PC-3 (cell line): Measurements from ENCODE around the gene ZSCAN5A. TPM values are rescaled to one million over a fixed set of nuclear protein-coding genes. Genes with fewer than 3 reads are reported as not detected.
"Not testable (repeated sequence)": the region's sequence is repeated elsewhere in the genome, so short reads cannot be mapped to it uniquely, and the experiment has no call there.

Experiments used
- ATAC-seq: fragments of 200-7000 bp; cut with Tn5 transposase; 2 replicates; pipeline ENCODE4 v1.9.1; 2020; ENCODE audit warnings: mild to moderate bottlenecking, moderate library complexity
- BruUV-seq: library from RNA; stranded (reverse); fragments of 400-500 nt; replicated peaks from 2 replicates; lab custom pipeline; 2021; lab: Mats Ljungman, UMichigan
- CTCF ChIA-PET: fragments of 300-600 bp; sonication (Branson Sonifier 250); formaldehyde crosslinking; loops from one replicate; lab custom pipeline; 2022; ENCODE audit warnings: antibody characterized with exemption; lab: Charles Lee
- POLR2A ChIA-PET: fragments of 300-600 bp; sonication (Branson Sonifier 250); formaldehyde crosslinking; loops from one replicate; lab custom pipeline; 2022; ENCODE audit warnings: antibody characterized with exemption; ENCODE audit not compliant: unreplicated experiment; lab: Charles Lee
- DNase-seq: peaks from one replicate; pipeline ENCODE4 v3.0.0-alpha.2; 2015
- H2AFZ ChIP-seq: fragments of 300-600 bp; sonication (generic); 2 replicates; pipeline ENCODE4 v1.6.0; 2016; ENCODE audit warnings: antibody characterized with exemption, low read length
- H3F3A ChIP-seq: fragments of 300-600 bp; sonication (generic); one replicate; pipeline ENCODE4 v1.6.0; 2017; ENCODE audit warnings: antibody characterized with exemption, low read length, control low read depth, mild to moderate bottlenecking; ENCODE audit not compliant: unreplicated experiment
- H3K27ac ChIP-seq: fragments of 300-600 bp; sonication (generic); 2 replicates; pipeline ENCODE4 v1.5.1; 2016; ENCODE audit warnings: mild to moderate bottlenecking, low read length
- H3K27me3 ChIP-seq: fragments of 300-600 bp; sonication (generic); 2 replicates; pipeline ENCODE4 v1.6.1; 2016; ENCODE audit warnings: low read length, mixed read lengths
- H3K36me3 ChIP-seq: fragments of 300-600 bp; sonication (generic); 2 replicates; pipeline ENCODE4 v1.6.1; 2016; ENCODE audit warnings: low read depth, mixed run types, low read length, mixed read lengths
- H3K4me1 ChIP-seq: fragments of 300-600 bp; sonication (generic); 2 replicates; pipeline ENCODE4 v1.5.1; 2016; ENCODE audit warnings: low read length; ENCODE audit not compliant: insufficient read depth
- H3K4me2 ChIP-seq: fragments of 300-600 bp; sonication (generic); 2 replicates; pipeline ENCODE4 v1.6.0; 2016; ENCODE audit warnings: low read length
- H3K4me3 ChIP-seq: fragments of 300-600 bp; sonication (generic); 2 replicates; pipeline ENCODE4 v1.5.1; 2016; ENCODE audit warnings: mild to moderate bottlenecking, low read length, mixed read lengths
- H3K79me2 ChIP-seq: fragments of 300-600 bp; sonication (generic); 2 replicates; pipeline ENCODE4 v1.6.1; 2017; ENCODE audit warnings: low read length, mixed read lengths
- H3K9ac ChIP-seq: fragments of 300-600 bp; sonication (generic); 2 replicates; pipeline ENCODE4 v1.6.0; 2016; ENCODE audit warnings: mild to moderate bottlenecking, low read length
- H3K9me2 ChIP-seq: fragments of 300-600 bp; sonication (generic); replicated peaks from 2 replicates; pipeline ENCODE4 v1.6.1; 2016; ENCODE audit warnings: mixed run types, low read length, mixed read lengths
- H3K9me3 ChIP-seq: fragments of 300-600 bp; sonication (generic); 2 replicates; pipeline ENCODE4 v1.6.1; 2016; ENCODE audit warnings: low read length, mixed read lengths
- H4K20me1 ChIP-seq: fragments of 300-600 bp; sonication (generic); 2 replicates; pipeline ENCODE4 v1.6.1; 2016; ENCODE audit warnings: low read length, mixed read lengths
- CTCF ChIP-seq: fragments of 300-600 bp; sonication (generic); conservative IDR thresholded peaks from 2 replicates; pipeline ENCODE4 v1.5.1; 2017; ENCODE audit warnings: antibody characterized with exemption, low read depth, mild to moderate bottlenecking, low read length
- EZH2 ChIP-seq: fragments of 300-600 bp; sonication (generic); IDR thresholded peaks from one replicate; pipeline ENCODE4 v1.6.1; 2017; ENCODE audit warnings: antibody characterized with exemption, mild to moderate bottlenecking, low read length; ENCODE audit not compliant: unreplicated experiment
- EZH2phosphoT487 ChIP-seq: fragments of 300-600 bp; sonication (generic); IDR thresholded peaks from 2 replicates; pipeline ENCODE4 v1.6.1; 2018; ENCODE audit warnings: mild to moderate bottlenecking, antibody characterized with exemption, low read length, borderline replicate concordance
- intact Hi-C: fragments of 100-400 bp; cut with micrococcal nuclease; formaldehyde crosslinking; loops from 2 replicates; pipeline ENCODE4 v1.9.0; 2023
- total RNA-seq: library from RNA; depleted of rRNA; stranded (reverse); fragments of >200 nt; gene quantifications from 2 replicates; pipeline ENCODE4 v1.2.3, GENCODE V29; 2014

The ZSCAN5A gene
- total RNA-seq, 1 experiment from 2014 or later, result 23.7 TPM

DNA sequence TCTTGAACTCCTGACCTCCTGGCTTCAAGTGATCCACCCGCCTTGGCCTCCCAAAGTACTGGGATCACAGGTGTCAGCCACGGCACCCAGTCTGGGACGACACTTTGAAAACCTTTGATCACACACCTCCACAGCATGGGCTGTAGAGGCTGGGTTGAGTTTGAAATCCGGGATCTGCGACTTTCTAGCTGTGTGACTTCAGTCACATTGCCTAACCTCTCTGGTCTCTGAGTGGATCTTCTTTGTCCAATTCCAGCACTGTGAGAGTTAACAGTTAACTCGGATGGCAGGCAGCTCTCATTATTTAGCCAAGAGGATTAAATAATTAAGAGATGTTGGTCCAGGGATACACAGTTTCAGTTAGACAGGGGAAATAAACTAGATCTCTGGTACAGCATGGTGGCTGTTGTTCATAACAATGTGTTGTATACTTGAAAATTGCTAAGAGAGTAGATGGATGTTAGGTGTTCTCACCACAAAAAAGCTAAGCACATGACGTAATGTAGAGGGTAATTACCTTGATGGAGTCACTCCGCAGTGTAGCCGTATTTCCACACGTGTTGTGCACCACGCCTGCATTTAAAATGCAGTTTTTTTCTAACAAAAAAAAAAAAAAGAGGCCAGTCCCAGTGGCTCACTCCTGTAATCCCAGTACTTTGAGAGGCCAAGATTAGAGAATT lies 136.9 kb downstream of the ZSCAN5A start:
- no peak for ATAC-seq
- POLR2A ChIA-PET, result no interaction called here
- no peaks in the 10 kb centered on the region for H3F3A ChIP-seq
- H3K4me2 ChIP-seq, result no peak overlapping the region
- CTCF ChIA-PET, result no interaction called here
- TF ChIP-seq CTCF, result no peak
- no peak for TF ChIP-seq EZH2
- TF ChIP-seq EZH2phosphoT487, result no peak
- H3K9me3 ChIP-seq, result no peaks in the 10 kb centered on the region
- no peaks in the 10 kb centered on the region for H4K20me1 ChIP-seq
- no peak overlapping the region for H3K9ac ChIP-seq
- BruUV-seq, result no TSS peak
- intact Hi-C loops, result no loop called here
- H3K4me1 ChIP-seq, result no peaks in the 10 kb centered on the region
- H3K27ac ChIP-seq, result no peak overlapping the region
- no peak overlapping the region for H2AFZ ChIP-seq
- H3K27me3 ChIP-seq, result peaks cover 17% of the 10 kb centered on the region
- no peaks in the 10 kb centered on the region for H3K36me3 ChIP-seq
- no peak for DNase-seq
- H3K4me3 ChIP-seq, result no peak overlapping the region
- no peaks in the 10 kb centered on the region for H3K79me2 ChIP-seq
- H3K9me2 ChIP-seq, result no peaks in the 10 kb centered on the region

DNA sequence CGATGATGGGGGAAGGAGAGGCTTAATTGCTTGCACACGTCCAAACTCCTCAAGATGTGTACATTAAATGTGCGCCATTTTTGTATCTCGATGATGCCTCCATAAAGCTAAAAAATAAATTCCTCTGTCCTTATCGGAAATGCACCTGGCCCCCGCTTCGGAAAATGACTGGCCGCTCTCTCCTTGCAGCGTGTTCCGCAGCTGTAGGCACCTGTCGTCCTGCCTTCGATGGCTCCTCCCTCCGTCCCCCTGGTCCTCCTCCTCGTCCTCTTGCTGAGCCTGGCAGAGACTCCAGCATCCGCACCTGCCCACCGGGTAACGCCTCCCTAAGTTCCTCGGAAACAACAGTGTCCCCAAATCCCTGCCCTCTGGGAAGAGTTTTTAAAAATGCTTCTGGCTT lies 137.8 kb downstream of the ZSCAN5A start:
- ChIA-PET CTCF (no interaction called here), POLR2A (no interaction called here)
- H3K9me3 ChIP-seq, result no peaks in the 10 kb centered on the region
- no peaks in the 10 kb centered on the region for H3K4me1 ChIP-seq
- no peaks in the 10 kb centered on the region for H3K9me2 ChIP-seq
- intact Hi-C loops, result no loop called here
- TF ChIP-seq EZH2phosphoT487 (no peak), EZH2 (no peak), CTCF (no peak)
- no peak overlapping the region for H3K9ac ChIP-seq
- no peaks in the 10 kb centered on the region for H3K36me3 ChIP-seq
- H4K20me1 ChIP-seq, result no peaks in the 10 kb centered on the region
- ATAC-seq (no peak), DNase-seq (no peak)
- no peak overlapping the region for H3K27ac ChIP-seq
- H2AFZ ChIP-seq, result no peak overlapping the region
- peaks cover 12% of the 10 kb centered on the region for H3K27me3 ChIP-seq
- no peaks in the 10 kb centered on the region for H3F3A ChIP-seq
- no peak overlapping the region for H3K4me2 ChIP-seq
- H3K79me2 ChIP-seq, result no peaks in the 10 kb centered on the region
- H3K4me3 ChIP-seq, result no peak overlapping the region
- BruUV-seq, result no TSS peak

DNA sequence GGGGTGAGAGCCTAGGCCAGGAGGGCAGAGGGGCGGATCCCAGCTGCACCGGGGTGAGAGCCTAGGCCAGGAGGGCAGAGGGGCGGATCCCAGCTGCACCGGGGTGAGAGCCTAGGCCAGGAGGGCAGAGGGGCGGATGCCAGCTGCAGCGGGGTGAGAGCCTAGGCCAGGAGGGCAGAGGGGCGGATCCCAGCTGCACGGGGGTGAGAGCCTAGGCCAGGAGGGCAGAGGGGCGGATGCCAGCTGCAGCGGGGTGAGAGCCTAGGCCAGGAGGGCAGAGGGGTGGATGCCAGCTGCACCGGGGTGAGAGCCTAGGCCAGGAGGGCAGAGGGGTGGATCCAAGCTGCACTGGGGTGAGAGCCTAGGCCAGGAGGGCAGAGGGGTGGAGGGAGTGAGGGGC lies 138.3 kb downstream of the ZSCAN5A start:
- H3K27ac ChIP-seq, DNase-seq, ATAC-seq, H3K4me1 ChIP-seq, BruUV-seq, H3K4me3 ChIP-seq, CTCF ChIA-PET, intact Hi-C loops, H3K79me2 ChIP-seq, H3K4me2 ChIP-seq, H3K36me3 ChIP-seq, H2AFZ ChIP-seq, H3K9me3 ChIP-seq, H3F3A ChIP-seq, H3K9me2 ChIP-seq, H3K9ac ChIP-seq, H4K20me1 ChIP-seq, POLR2A ChIA-PET, H3K27me3 ChIP-seq: not testable (repeated sequence)

GRCh38 chr19:56175861-56176307 lies 138.8 kb downstream of the ZSCAN5A start, which contains the start of gene GALP:
GALP (plus strand) TSS chr19:56176008; CDS start chr19:56177109, 1,101 bp downstream.
- CTCF ChIA-PET, H2AFZ ChIP-seq, DNase-seq, H3K27ac ChIP-seq, intact Hi-C loops, H3K4me2 ChIP-seq, H3K79me2 ChIP-seq, H3K27me3 ChIP-seq, H3K4me3 ChIP-seq, H3K9me2 ChIP-seq, H3K4me1 ChIP-seq, ATAC-seq, H3F3A ChIP-seq, POLR2A ChIA-PET, H3K9me3 ChIP-seq, H3K9ac ChIP-seq, H4K20me1 ChIP-seq, BruUV-seq, H3K36me3 ChIP-seq: not testable (repeated sequence)
